Effector CD4-positive, alpha-beta T cell (primary cell): ENCODE measurements around the gene NEURL1.
"Not testable (repeated sequence)": the region's sequence is repeated elsewhere in the genome, so short reads cannot be mapped to it uniquely, and the experiment has no call there.

Experiments
- DNase-seq: peaks from one replicate; pipeline ENCODE4 v3.0.0-alpha.2; 2020

NEURL1 gene

GRCh38 chr10:103630156-103630555 is 136.7 kb downstream of the NEURL1 start:
- DNase-seq, result no peak

- no peak for DNase-seq
Observed at GRCh38 chr10:103632247-103632642, 138.7 kb downstream of the NEURL1 start.

GRCh38 chr10:103632871-103633270 is 139.4 kb downstream of the NEURL1 start:
- DNase-seq, result not testable (repeated sequence)

GRCh38 chr10:103633846-103634245 is 140.3 kb downstream of the NEURL1 start:
- DNase-seq, result no peak

- no peak for DNase-seq
Observed at GRCh38 chr10:103635580-103635979, 142.1 kb downstream of the NEURL1 start.

- DNase-seq, result no peak
Observed at GRCh38 chr10:103636492-103636891, 143.0 kb downstream of the NEURL1 start.

- DNase-seq, result no peak
Observed at GRCh38 chr10:103637011-103637410, 143.5 kb downstream of the NEURL1 start.

- no peak for DNase-seq
Observed at GRCh38 chr10:103637927-103638557, 144.5 kb downstream of the NEURL1 start.

GRCh38 chr10:103638948-103639347 is 145.4 kb downstream of the NEURL1 start:
- no peak for DNase-seq

GRCh38 chr10:103640436-103641181 is 147.1 kb downstream of the NEURL1 start:
- DNase-seq, result no peak

GRCh38 chr10:103641326-103641725 is 147.8 kb downstream of the NEURL1 start:
- DNase-seq, result no peak
